Dermis microvascular lymphatic vessel endothelial cell (primary cell): ENCODE results near the gene UBE2O. TPM values are rescaled to one million over a fixed set of nuclear protein-coding genes. Genes with fewer than 3 reads are reported as not detected.
A peak's percentile ranks its signal among the peaks of the same experiment; 100 is the strongest.

Experiments
- DNase-seq, 2 donors: peaks; one replicate each; pipeline versions ENCODE4 v3.0.0 to v3.0.0-alpha.2; 2010; ENCODE audit warnings: low read depth in 2 of 2
- total RNA-seq: library from RNA; depleted of rRNA; stranded (reverse); fragments of >200 nt; gene quantifications from 2 replicates; pipeline ENCODE4 v1.2.1, GENCODE V29; 2014

The UBE2O gene
- total RNA-seq, 1 donor from 2014 or later: 12.7 TPM

GRCh38 chr17:76467809-76468633 lies 15.1 kb upstream of the UBE2O start:
- DNase-seq: no peak

DNA sequence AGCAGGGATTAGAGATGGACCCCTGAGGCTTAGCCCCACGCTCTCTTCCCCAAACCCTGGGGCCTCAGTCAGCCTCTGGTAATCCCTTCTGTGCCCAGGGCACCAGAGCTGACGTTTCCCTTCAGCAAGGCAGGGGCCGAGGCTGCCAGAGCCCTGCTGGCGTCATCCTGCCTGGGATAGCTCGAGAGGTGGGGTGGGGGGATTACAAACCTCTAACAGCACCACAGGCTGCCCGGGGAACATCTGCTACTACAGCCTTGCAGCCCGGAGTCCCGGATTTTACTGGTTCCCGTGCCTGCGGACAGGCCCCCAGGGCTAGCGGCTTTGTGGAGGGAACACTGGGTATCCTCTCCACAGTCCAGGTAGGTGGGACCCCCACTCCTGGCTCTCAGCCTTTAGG lies 14.4 kb upstream of the UBE2O start, which contains the start of gene AANAT:
TSS of gene AANAT (plus strand) at position 238 of the 400 bp plus-strand sequence. CDS start 1,144 bp downstream, outside the sequence.
- no peak for DNase-seq

DNA sequence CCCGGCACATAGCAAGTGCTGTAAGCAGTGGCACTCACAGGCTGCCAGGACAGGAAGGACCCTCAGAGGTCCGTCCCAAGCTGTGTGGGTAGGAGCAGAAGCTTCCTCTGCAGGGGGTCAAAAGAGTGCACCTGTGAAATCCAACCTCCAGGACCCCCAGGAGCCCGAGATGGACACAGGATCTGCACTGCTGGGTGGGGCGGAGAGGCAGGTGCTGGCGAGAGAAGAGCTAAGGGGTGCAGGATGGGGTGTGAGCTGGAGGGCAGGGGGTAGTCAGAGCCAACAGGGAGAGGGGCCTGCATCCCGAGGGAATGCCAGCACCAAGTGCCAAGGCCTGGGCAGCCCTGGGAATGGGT lies 13.8 kb upstream of the UBE2O start:
- no peak for DNase-seq

GRCh38 chr17:76462556-76463290 lies 9.8 kb upstream of the UBE2O start:
- DNase-seq: no peak

DNA sequence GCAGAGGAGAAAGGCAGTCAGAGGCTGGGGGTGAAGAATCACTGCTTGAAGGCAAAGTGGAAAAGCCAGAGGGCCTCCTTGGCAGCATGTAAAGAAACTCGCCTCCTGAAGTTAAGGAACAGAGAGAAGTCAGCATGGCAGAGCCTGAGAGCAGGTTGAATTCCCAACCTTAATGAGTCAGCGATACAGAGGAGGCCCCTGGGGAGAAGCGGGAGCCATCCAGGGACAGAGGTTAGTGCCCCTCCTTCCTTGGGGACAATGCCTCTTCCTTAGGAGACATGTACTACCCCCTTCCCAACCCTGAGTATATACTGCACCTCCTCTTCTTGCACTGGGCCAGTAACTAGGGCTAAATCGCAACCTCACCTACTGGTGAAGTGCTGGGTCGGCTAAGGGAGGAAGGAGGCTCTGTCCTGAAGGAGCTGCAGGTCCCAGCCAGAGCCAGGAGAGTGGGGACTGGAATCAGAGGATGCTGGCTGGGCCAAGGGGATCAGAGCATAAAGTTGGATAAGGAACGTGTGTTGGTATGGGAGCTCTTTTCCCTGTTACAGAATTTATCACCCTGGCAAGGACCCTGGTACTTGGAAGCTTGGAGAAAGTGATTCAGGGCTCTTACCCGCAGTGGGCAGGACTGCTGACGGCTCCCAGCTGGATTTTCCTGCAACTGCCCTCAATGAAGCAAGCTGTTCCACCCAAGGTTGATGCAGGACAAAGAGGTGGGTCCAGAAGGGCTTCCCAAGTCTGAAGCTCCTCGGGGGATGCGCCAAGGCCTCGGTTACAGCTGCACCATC lies 9.0 kb upstream of the UBE2O start:
- no peak for DNase-seq

DNA sequence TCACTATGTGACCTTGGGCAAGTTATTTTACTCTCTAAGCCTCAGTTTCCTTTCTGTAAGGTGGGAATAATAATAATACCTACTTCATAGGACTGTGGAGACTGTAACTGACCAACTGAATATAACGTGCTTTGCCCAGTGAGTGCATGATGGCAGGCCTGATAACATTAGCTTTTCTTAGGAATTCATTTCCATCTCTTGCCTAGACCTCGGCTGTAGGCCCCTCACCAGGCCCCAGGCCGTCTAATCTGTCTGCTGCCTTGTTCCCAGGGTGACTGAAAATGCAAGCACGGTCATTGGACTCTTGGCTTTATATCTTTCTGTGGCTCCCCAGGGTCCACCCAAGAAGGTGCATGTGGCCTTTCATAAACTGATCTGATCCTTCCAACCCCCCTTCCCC lies 6.7 kb upstream of the UBE2O start:
- no peak for DNase-seq

GRCh38 chr17:76458580-76459490 lies 5.9 kb upstream of the UBE2O start:
- DNase-seq: peak in 1 of 2 donors; percentile 69

GRCh38 chr17:76453431-76453743 lies 435 bp upstream of the UBE2O start:
- no peak for DNase-seq

DNA sequence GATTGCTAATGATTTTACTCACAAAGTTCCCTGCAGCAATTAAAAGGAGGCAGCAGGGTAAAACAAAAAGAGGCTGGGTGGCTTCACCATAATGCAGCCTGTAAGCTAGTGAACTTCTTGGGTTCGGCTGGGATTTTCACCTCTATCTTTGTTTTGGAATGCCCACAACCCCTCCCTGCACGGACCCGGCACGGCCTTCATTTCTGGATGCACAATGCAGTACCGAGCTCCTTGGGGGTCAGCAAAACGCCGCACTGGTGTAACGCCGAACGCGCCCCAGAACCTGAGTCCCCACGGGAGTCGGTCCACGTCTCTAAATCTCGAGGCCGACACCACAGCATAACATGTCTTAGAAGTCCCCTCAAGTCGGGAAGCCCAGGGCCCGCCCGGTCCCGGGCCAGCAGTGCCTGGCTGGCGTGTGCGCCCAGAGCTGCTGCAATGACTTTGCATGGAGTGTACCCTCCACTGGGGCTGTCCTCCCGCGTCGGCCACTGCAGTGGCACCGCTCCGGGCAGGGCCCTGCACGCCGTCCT lies 759 bp downstream of the UBE2O start:
- peak in 1 of 2 donors; percentile 21 for DNase-seq

DNA sequence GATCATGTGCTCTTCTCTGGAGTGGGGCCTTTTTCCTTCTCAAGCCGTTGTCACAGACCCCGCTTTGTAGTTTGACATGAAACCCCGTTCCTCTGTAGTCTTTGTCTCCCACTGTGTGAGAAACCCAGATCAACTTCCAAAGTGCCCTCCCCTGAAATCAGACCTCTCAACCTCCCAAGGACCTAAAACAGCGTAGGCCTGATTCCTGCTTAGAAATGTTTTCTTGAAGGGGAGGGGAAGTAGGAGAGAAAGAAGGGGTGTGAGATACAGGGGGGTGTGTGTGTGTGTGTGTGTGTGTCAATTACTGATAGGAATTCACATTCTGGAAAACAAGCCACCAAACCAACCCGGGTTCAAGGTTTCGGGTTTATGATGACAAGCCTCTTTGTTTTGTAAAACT lies 1.4 kb downstream of the UBE2O start:
- no peak for DNase-seq

DNA sequence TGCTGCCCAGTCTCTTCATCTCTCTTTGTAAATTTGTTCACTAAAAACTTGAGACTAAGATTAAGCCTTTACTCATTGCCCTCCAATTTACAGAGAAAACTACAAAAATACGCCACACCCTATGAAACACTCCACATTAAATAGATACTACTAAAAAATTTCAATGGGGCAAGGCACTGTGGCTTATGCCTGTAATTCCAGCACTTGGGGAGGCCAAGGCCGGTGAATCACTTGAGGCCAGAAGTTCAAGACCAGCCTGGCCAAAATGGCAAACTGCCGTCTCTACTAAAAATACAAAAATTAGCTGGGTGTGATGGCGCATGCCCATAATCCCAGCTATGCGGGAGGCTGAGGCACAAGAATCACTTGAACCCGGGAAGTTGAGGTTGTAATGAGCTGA lies 3.8 kb downstream of the UBE2O start:
- DNase-seq: no peak

- no peak for DNase-seq
These were observed 4.9 kb downstream of the UBE2O start for GRCh38 chr17:76447931-76448652.

- peak in 1 of 2 donors; percentile 49 for DNase-seq
These were observed 6.3 kb downstream of the UBE2O start for GRCh38 chr17:76446449-76447231.

DNA sequence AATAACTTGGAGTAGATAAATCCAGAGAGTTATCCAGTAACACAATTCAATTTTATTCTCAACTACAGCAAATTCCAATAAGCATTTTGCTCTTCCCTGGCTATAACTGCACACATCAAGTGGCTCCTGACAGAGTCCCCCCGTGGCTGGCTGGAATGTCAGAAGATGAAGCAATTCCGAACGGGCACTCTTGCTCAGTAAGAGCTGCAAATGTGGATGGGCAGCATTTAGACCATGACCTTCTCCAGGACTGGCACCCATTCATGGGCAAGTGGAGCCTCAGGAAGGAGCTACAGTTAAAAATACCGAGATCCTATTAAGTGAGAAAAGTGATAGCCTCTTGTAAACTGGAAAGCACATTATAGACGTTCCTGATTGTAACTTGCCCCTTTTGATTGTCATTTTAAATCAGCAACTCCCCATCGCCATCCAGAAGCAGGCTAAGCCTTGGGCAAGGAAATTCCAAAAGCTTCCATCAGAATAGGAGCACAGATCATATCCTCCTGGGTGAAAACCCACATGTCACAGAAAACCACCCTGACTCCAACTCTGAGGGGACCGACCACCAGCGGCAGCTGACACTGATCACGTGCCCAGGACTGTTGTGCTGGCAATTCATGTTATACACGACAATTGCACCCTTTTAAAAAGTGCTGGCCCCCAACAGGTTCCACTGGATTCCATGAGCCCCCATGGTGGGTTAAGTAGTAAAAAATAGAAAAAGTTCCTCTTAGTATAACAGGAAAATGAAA lies 7.1 kb downstream of the UBE2O start:
- no peak for DNase-seq

DNA sequence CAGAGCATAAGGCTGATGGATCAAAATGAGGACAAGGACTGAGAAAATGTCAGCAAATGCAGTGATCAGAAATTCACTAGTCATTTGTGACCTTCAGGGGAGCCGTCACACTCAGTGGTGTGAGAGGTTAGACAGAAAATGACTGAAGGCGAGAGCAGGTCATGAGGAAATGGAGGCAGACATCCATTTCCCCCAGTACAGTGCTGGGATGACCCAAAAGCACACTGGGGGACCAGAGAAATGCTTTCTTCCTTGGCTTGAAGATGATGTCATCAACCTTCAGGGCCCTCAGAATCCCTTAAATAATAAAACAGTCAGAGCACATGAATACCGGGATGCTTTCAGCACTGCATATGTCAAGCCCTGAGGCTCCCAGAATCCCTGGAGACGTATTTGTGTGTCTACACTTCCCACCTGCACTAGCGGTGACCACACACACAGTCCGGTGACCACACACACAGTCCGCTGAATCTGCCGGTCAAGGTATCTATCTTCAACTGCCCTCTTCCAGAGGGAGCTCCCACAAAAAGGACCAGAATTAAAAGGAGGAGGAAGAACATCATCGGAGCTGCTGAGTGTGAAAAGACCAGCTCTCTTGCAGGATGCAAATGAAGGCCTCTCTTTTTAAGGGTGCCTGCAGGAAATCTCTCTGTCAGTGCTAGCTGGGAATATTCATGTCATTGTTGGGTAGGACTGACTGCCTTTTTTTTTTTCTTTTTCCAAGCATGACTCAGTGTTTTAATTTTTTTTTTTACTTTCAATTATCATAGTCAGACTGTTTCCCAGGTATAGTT lies 8.2 kb downstream of the UBE2O start:
- peak in 1 of 2 donors; percentile 28 for DNase-seq

- DNase-seq: peak in 1 of 2 donors; percentile 29
These were observed 10.3 kb downstream of the UBE2O start for GRCh38 chr17:76442341-76443338.
